HG03432 (cell line): ENCODE data around the gene NT5DC1.
A peak's percentile ranks its signal among the peaks of the same experiment; 100 is the strongest.

Experiments used
- ATAC-seq: cut with Tn5 transposase; IDR thresholded peaks from one replicate; pipeline ENCODE4 v1.9.1; 2021; ENCODE audit warnings: mild to moderate bottlenecking, moderate library complexity; ENCODE audit not compliant: unreplicated experiment

NT5DC1 gene

GRCh38 chr6:116238083-116238482 is 137.4 kb downstream of the NT5DC1 start:
- no peak for ATAC-seq

- ATAC-seq: no peak
These were observed 138.6 kb downstream of the NT5DC1 start for GRCh38 chr6:116239256-116239655.

- no peak for ATAC-seq
These were observed 139.2 kb downstream of the NT5DC1 start for GRCh38 chr6:116239856-116240255.

- no peak for ATAC-seq
These were observed 143.6 kb downstream of the NT5DC1 start for GRCh38 chr6:116244284-116244683.

GRCh38 chr6:116246089-116246488 is 145.4 kb downstream of the NT5DC1 start:
- ATAC-seq: no peak

GRCh38 chr6:116247285-116247684 is 146.6 kb downstream of the NT5DC1 start:
- no peak for ATAC-seq

GRCh38 chr6:116248577-116248976 is 147.9 kb downstream of the NT5DC1 start:
- no peak for ATAC-seq

- ATAC-seq: no peak
These were observed 151.1 kb downstream of the NT5DC1 start for GRCh38 chr6:116251568-116252384.

- ATAC-seq: no peak
These were observed 152.5 kb downstream of the NT5DC1 start for GRCh38 chr6:116253188-116253504.

- peak; percentile 99 for ATAC-seq
These were observed 153.0 kb downstream of the NT5DC1 start, which contains the start of gene TSPYL4 for GRCh38 chr6:116253505-116254296. TSS of gene TSPYL4 (minus strand) at chr6:116254075. CDS start at chr6:116254008, 67 bp downstream.

- ATAC-seq: peak; percentile 31
These were observed 153.8 kb downstream of the NT5DC1 start for GRCh38 chr6:116254297-116255056.

- no peak for ATAC-seq
These were observed 154.7 kb downstream of the NT5DC1 start for GRCh38 chr6:116255246-116255800.

GRCh38 chr6:116256694-116257093 is 156.0 kb downstream of the NT5DC1 start:
- ATAC-seq: no peak

GRCh38 chr6:116258520-116258919 is 157.9 kb downstream of the NT5DC1 start:
- no peak for ATAC-seq

- ATAC-seq: no peak
These were observed 162.7 kb downstream of the NT5DC1 start for GRCh38 chr6:116263353-116263752.

- ATAC-seq: no peak
These were observed 164.6 kb downstream of the NT5DC1 start for GRCh38 chr6:116265041-116265829.

- ATAC-seq: no peak
These were observed 166.2 kb downstream of the NT5DC1 start for GRCh38 chr6:116266803-116267202.

GRCh38 chr6:116267836-116268588 is 167.4 kb downstream of the NT5DC1 start:
- ATAC-seq: peak; percentile 22

GRCh38 chr6:116268589-116269293 is 168.1 kb downstream of the NT5DC1 start:
- peak; percentile 91 for ATAC-seq
